Keratinocyte (primary cell): Measurements from ENCODE around the gene PARVA. TPM values are rescaled to one million over a fixed set of nuclear protein-coding genes. Genes with fewer than 3 reads are reported as not detected.

ENCODE experiments used
- DNase-seq: peaks from one replicate; pipeline ENCODE4 v3.0.0-alpha.2; 2011; ENCODE audit warnings: low read depth, missing footprints, low spot score
- FAIRE-seq: peaks from 2 replicates; lab custom pipeline; 2011; peaks lifted over from hg19 to GRCh38; lab: Jason Lieb, UNC
- H2AFZ ChIP-seq: 2 replicates; pipeline ENCODE4 v1.6.0; 2012; ENCODE audit warnings: low read length, control low read depth, inconsistent platforms; ENCODE audit not compliant: control insufficient read depth
- H3K27ac ChIP-seq: 2 replicates; pipeline ENCODE4 v1.5.1; 2011; ENCODE audit warnings: low read length; ENCODE audit not compliant: control insufficient read depth, insufficient read depth
- H3K27me3 ChIP-seq: 3 replicates; pipeline ENCODE4 v1.6.0; 2011; ENCODE audit warnings: low read length; ENCODE audit not compliant: control insufficient read depth, insufficient read depth; ENCODE audit errors: extremely low read depth
- H3K36me3 ChIP-seq, 2 experiments: 2 replicates in 1 of 2; 3 replicates in 1 of 2; pipeline ENCODE4 v1.5.1; 2011; ENCODE audit warnings: low read length in 2 of 2, mild to moderate bottlenecking in 1 of 2; ENCODE audit not compliant: control insufficient read depth in 2 of 2, insufficient read depth in 2 of 2; ENCODE audit errors: extremely low read depth in 1 of 2
- H3K4me1 ChIP-seq: 3 replicates; pipeline ENCODE4 v1.5.1; 2011; ENCODE audit warnings: low read length; ENCODE audit not compliant: control insufficient read depth, insufficient read depth; ENCODE audit errors: extremely low read depth
- H3K4me2 ChIP-seq: 3 replicates; pipeline ENCODE4 v1.6.0; 2011; ENCODE audit warnings: low read depth, low read length; ENCODE audit not compliant: control insufficient read depth, insufficient read depth; ENCODE audit errors: extremely low read depth
- H3K4me3 ChIP-seq, 3 experiments: fragments of 200-600 bp in 1 of 3; sonication (generic) in 1 of 3; 2 replicates in 2 of 3; 3 replicates in 1 of 3; pipeline ENCODE4 v1.5.1; 2011 to 2016; ENCODE audit warnings: low read length in 3 of 3, mild to moderate bottlenecking in 3 of 3, control low read depth in 2 of 3, inconsistent platforms in 1 of 3, low read depth in 1 of 3, mixed read lengths in 1 of 3, mixed run types in 1 of 3, moderate library complexity in 1 of 3; ENCODE audit not compliant: control insufficient read depth in 2 of 3, insufficient read depth in 2 of 3; ENCODE audit errors: extremely low read depth in 1 of 3
- H3K79me2 ChIP-seq: 2 replicates; pipeline ENCODE4 v1.6.0; 2012; ENCODE audit warnings: low read length; ENCODE audit not compliant: control insufficient read depth, insufficient read depth
- H3K9ac ChIP-seq: 3 replicates; pipeline ENCODE4 v1.6.0; 2011; ENCODE audit warnings: low read length; ENCODE audit not compliant: control insufficient read depth, insufficient read depth; ENCODE audit errors: extremely low read depth
- H3K9me1 ChIP-seq: 3 replicates; pipeline ENCODE4 v1.6.0; 2011; ENCODE audit warnings: low read length; ENCODE audit not compliant: control insufficient read depth, insufficient read depth; ENCODE audit errors: extremely low read depth
- H3K9me3 ChIP-seq: 2 replicates; pipeline ENCODE4 v1.5.1; 2012; ENCODE audit warnings: low read depth, low read length; ENCODE audit not compliant: control insufficient read depth
- H4K20me1 ChIP-seq: 3 replicates; pipeline ENCODE4 v1.6.0; 2011; ENCODE audit warnings: low read length; ENCODE audit not compliant: control insufficient read depth, insufficient read depth; ENCODE audit errors: extremely low read depth
- EZH2 ChIP-seq: IDR thresholded peaks from one replicate; pipeline ENCODE4 v1.6.1; 2012; ENCODE audit warnings: inconsistent platforms, mild to moderate bottlenecking, low read length, moderate library complexity
- dilution Hi-C: fragments of 300-500 bp; cut with MboI; formaldehyde crosslinking; loops from one replicate; pipeline ENCODE4 v1.7.0; 2020; ENCODE audit warnings: low sequenced_read_pairs; ENCODE audit not compliant: extremely low pct_ligation_motif_present
- polyA plus RNA-seq, 5 experiments: library from polyadenylated mRNA; depleted of rRNA in 3 of 5; stranded (reverse) in 3 of 5; stranded (forward) in 1 of 5; unstranded in 1 of 5; fragments of >200 nt; gene quantifications; 1 replicate in 1 of 5; 2 replicates in 3 of 5; 3 replicates in 1 of 5; pipeline versions ENCODE4 v1.2.1 to v1.2.3, GENCODE V29; 2011 to 2012; ENCODE audit warnings: missing spikeins in 2 of 5, low read depth in 1 of 5, low replicate concordance in 1 of 5
- TF ChIP-seq, protein P1 (sequence below), 3 experiments: IDR thresholded peaks in 1 of 3; conservative IDR thresholded peaks in 1 of 3; optimal IDR thresholded peaks in 1 of 3; 2 replicates in 2 of 3; 3 replicates in 1 of 3; pipeline versions ENCODE3 to v1.5.1; 2011; ENCODE audit warnings: low read length in 3 of 3, mild to moderate bottlenecking in 3 of 3, moderate library complexity in 2 of 3, control low read depth in 1 of 3, inconsistent platforms in 1 of 3; ENCODE audit not compliant: insufficient read depth in 2 of 3; ENCODE audit errors: extremely low read depth in 1 of 3

The PARVA gene
- polyA plus RNA-seq, 1 donor (not counting 4 experiments of a cell fraction or from before 2014, with no cell fraction given): 28.9 TPM

- H2AFZ ChIP-seq: no peak overlapping the region
- no peak for FAIRE-seq
- H3K27ac ChIP-seq: no peak overlapping the region
- no peaks in the 10 kb centered on the region for H3K79me2 ChIP-seq
- no peaks in the 10 kb centered on the region for H3K9me1 ChIP-seq
- dilution Hi-C loops: no loop called here
- no peak for TF ChIP-seq EZH2
- TF ChIP-seq, protein P1, sequence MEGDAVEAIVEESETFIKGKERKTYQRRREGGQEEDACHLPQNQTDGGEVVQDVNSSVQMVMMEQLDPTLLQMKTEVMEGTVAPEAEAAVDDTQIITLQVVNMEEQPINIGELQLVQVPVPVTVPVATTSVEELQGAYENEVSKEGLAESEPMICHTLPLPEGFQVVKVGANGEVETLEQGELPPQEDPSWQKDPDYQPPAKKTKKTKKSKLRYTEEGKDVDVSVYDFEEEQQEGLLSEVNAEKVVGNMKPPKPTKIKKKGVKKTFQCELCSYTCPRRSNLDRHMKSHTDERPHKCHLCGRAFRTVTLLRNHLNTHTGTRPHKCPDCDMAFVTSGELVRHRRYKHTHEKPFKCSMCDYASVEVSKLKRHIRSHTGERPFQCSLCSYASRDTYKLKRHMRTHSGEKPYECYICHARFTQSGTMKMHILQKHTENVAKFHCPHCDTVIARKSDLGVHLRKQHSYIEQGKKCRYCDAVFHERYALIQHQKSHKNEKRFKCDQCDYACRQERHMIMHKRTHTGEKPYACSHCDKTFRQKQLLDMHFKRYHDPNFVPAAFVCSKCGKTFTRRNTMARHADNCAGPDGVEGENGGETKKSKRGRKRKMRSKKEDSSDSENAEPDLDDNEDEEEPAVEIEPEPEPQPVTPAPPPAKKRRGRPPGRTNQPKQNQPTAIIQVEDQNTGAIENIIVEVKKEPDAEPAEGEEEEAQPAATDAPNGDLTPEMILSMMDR (optimal IDR thresholded peaks at IDR 0.05 in 1 of 3, IDR thresholded peaks at IDR 0.05 in 1 of 3, conservative IDR thresholded peaks at IDR 0.05 in 1 of 3; ENCODE audit: extremely low read depth in 1 of 3, insufficient read depth in 2 of 3, low read length in 3 of 3): no peak
- H3K4me1 ChIP-seq: no peaks in the 10 kb centered on the region
- H3K36me3 ChIP-seq: no peaks in the 10 kb centered on the region
- H3K9ac ChIP-seq: no peak overlapping the region
- peaks cover 18% of the 10 kb centered on the region for H3K27me3 ChIP-seq
- no peak overlapping the region for H3K4me2 ChIP-seq
- no peak for DNase-seq
- H3K9me3 ChIP-seq: no peaks in the 10 kb centered on the region
- no peak overlapping the region for H3K4me3 ChIP-seq
- no peaks in the 10 kb centered on the region for H4K20me1 ChIP-seq
Measured at GRCh38 chr11:12564012-12564411, 186.6 kb downstream of the PARVA start.

GRCh38 chr11:12565406-12565805, 188.0 kb downstream of the PARVA start:
- no peaks in the 10 kb centered on the region for H3K9me1 ChIP-seq
- no peaks in the 10 kb centered on the region for H3K79me2 ChIP-seq
- dilution Hi-C loops: no loop called here
- H3K9ac ChIP-seq: no peak overlapping the region
- no peaks in the 10 kb centered on the region for H3K9me3 ChIP-seq
- H3K36me3 ChIP-seq: no peaks in the 10 kb centered on the region
- H3K4me2 ChIP-seq: no peak overlapping the region
- no peak overlapping the region for H3K27ac ChIP-seq
- H3K4me1 ChIP-seq: no peaks in the 10 kb centered on the region
- FAIRE-seq (no peak), DNase-seq (no peak)
- H3K27me3 ChIP-seq: peaks cover 18% of the 10 kb centered on the region
- no peak overlapping the region for H2AFZ ChIP-seq
- no peaks in the 10 kb centered on the region for H4K20me1 ChIP-seq
- H3K4me3 ChIP-seq: no peak overlapping the region
- no peak for TF ChIP-seq EZH2
- TF ChIP-seq, protein P1 (optimal IDR thresholded peaks at IDR 0.05 in 1 of 3, IDR thresholded peaks at IDR 0.05 in 1 of 3, conservative IDR thresholded peaks at IDR 0.05 in 1 of 3; ENCODE audit: extremely low read depth in 1 of 3, insufficient read depth in 2 of 3, low read length in 3 of 3): no peak
